Spinal cord (tissue), 10 donors: ENCODE measurements around the gene DONSON. TPM values are rescaled to one million over a fixed set of nuclear protein-coding genes. Genes with fewer than 3 reads are reported as not detected.
A peak's percentile ranks its signal among the peaks of the same experiment; 100 is the strongest.

ENCODE experiments used
- DNase-seq, 6 donors: peaks; one replicate each; pipeline versions ENCODE4 v3.0.0 to v3.0.0-alpha.2; 2013 to 2015; ENCODE audit warnings: low spot score in 6 of 6, low read depth in 4 of 6
- H3K27ac ChIP-seq: one replicate; pipeline ENCODE4 v1.5.1; 2013; ENCODE audit warnings: low read depth, low read length, control low read depth
- H3K27me3 ChIP-seq: one replicate; pipeline ENCODE4 v1.6.1; 2013; ENCODE audit warnings: low read length; ENCODE audit not compliant: control insufficient read depth, insufficient read depth
- H3K36me3 ChIP-seq: one replicate; pipeline ENCODE4 v1.6.1; 2013; ENCODE audit warnings: low read length; ENCODE audit not compliant: control insufficient read depth, insufficient read depth
- H3K4me1 ChIP-seq: one replicate; pipeline ENCODE4 v1.6.1; 2013; ENCODE audit warnings: low read length; ENCODE audit not compliant: control insufficient read depth, insufficient read depth
- H3K4me3 ChIP-seq: one replicate; pipeline ENCODE4 v1.5.1; 2013; ENCODE audit warnings: low read depth, low read length, control low read depth
- H3K9me3 ChIP-seq: one replicate; pipeline ENCODE4 v1.6.1; 2013; ENCODE audit warnings: low read length; ENCODE audit not compliant: control insufficient read depth, insufficient read depth
- WGBS: methylation state at CpG from one replicate; pipeline ENCODE4 v1.1.5; 2013; ENCODE audit warnings: missing lambda C conversion rate; ENCODE audit not compliant: insufficient coverage; 5-methylcytosine and 5-hydroxymethylcytosine counted together
- polyA plus RNA-seq, 2 donors: library from polyadenylated mRNA; unstranded; fragments of 120-200 nt; gene quantifications; one replicate each; pipeline ENCODE4 v1.2.1, GENCODE V29; 2013; ENCODE audit not compliant: insufficient read length in 2 of 2
- total RNA-seq, 2 donors: library from RNA; depleted of rRNA in 1 of 2; stranded (reverse); fragments of 120-200 nt in 1 of 2; fragments of >200 nt in 1 of 2; gene quantifications; one replicate each; pipeline versions ENCODE4 v1.2.3 to v1.2.4, GENCODE V29; 2013 to 2014
- donor health status: healthy.

Gene DONSON
- total and polyA plus RNA-seq, 4 donors = 26.9 to 44.1 (median 35.3) TPM

- peaks cover 7% of the 10 kb centered on the region for H3K4me1 ChIP-seq
- peak within 1 kb of the TSS; percentile 98 for H3K4me3 ChIP-seq
- peak; percentile 95 to 100 (median 98) for DNase-seq
- H3K27ac ChIP-seq = peak within 1 kb of the TSS; percentile 100
- peaks cover 15% of the 10 kb centered on the region for H3K36me3 ChIP-seq
- WGBS = 0% methylated on average over 56 of the region's 57 CpGs
- H3K9me3 ChIP-seq = no peaks in the 10 kb centered on the region
- no peaks in the 10 kb centered on the region for H3K27me3 ChIP-seq
Measured at GRCh38 chr21:33542640-33543504, 45.6 kb downstream of the DONSON start, which contains the start of gene SON. Gene SON (plus strand): TSS chr21:33543038. CDS start chr21:33543093, 55 bp downstream.

GRCh38 chr21:33541756-33542639, 46.5 kb downstream of the DONSON start, which contains the start of gene GART:
Gene GART (minus strand): TSS chr21:33542117. CDS start chr21:33539315, 2,802 bp downstream.
- Histone ChIP-seq H3K36me3 (peaks cover 13% of the 10 kb centered on the region), H3K4me3 (peak within 1 kb of the TSS; percentile 98), H3K27me3 (no peaks in the 10 kb centered on the region), H3K4me1 (peaks cover 7% of the 10 kb centered on the region), H3K9me3 (no peaks in the 10 kb centered on the region), H3K27ac (peak within 1 kb of the TSS; percentile 100)
- peak; percentile 51 to 92 (median 72) for DNase-seq
- WGBS = under 1% methylated on average over 55 of the region's 56 CpGs

GRCh38 chr21:33541105-33541711, 47.3 kb downstream of the DONSON start:
- Histone ChIP-seq H3K27ac (peak overlapping the region; percentile 100), H3K4me3 (peak overlapping the region; percentile 98), H3K36me3 (peaks cover 7% of the 10 kb centered on the region), H3K27me3 (no peaks in the 10 kb centered on the region), H3K9me3 (no peaks in the 10 kb centered on the region), H3K4me1 (peaks cover 7% of the 10 kb centered on the region)
- 82% methylated on average over 14 of the region's 19 CpGs for WGBS
- DNase-seq = peak in 1 of 6 donors; percentile 25

- H3K27me3 ChIP-seq = no peaks in the 10 kb centered on the region
- H3K27ac ChIP-seq = no peak overlapping the region
- no CpG with 5 or more reads among the region's 3 CpGs for WGBS
- peaks cover 7% of the 10 kb centered on the region for H3K4me1 ChIP-seq
- H3K9me3 ChIP-seq = no peaks in the 10 kb centered on the region
- peak overlapping the region; percentile 98 for H3K4me3 ChIP-seq
- peaks cover 9% of the 10 kb centered on the region for H3K36me3 ChIP-seq
- no peak for DNase-seq
Measured at GRCh38 chr21:33540711-33541104, 47.8 kb downstream of the DONSON start.

GRCh38 chr21:33539616-33540015, 48.9 kb downstream of the DONSON start:
- Histone ChIP-seq H3K27me3 (no peaks in the 10 kb centered on the region), H3K9me3 (no peaks in the 10 kb centered on the region), H3K4me3 (no peak overlapping the region), H3K36me3 (peaks cover 14% of the 10 kb centered on the region), H3K4me1 (peaks cover 7% of the 10 kb centered on the region), H3K27ac (no peak overlapping the region)
- WGBS = no CpG with 5 or more reads among the region's 4 CpGs
- no peak for DNase-seq

GRCh38 chr21:33537212-33537611, 51.3 kb downstream of the DONSON start:
- no peak overlapping the region for H3K27ac ChIP-seq
- H3K36me3 ChIP-seq = peaks cover 28% of the 10 kb centered on the region
- H3K9me3 ChIP-seq = no peaks in the 10 kb centered on the region
- H3K27me3 ChIP-seq = no peaks in the 10 kb centered on the region
- no CpG with 5 or more reads among the region's 2 CpGs for WGBS
- no peak for DNase-seq
- H3K4me1 ChIP-seq = peaks cover 7% of the 10 kb centered on the region
- no peak overlapping the region for H3K4me3 ChIP-seq

GRCh38 chr21:33531007-33531406, 57.5 kb downstream of the DONSON start:
- WGBS = no CpG with 5 or more reads among the region's 3 CpGs
- no peaks in the 10 kb centered on the region for H3K4me1 ChIP-seq
- peaks cover 47% of the 10 kb centered on the region for H3K36me3 ChIP-seq
- no peak overlapping the region for H3K4me3 ChIP-seq
- no peaks in the 10 kb centered on the region for H3K27me3 ChIP-seq
- H3K9me3 ChIP-seq = no peaks in the 10 kb centered on the region
- H3K27ac ChIP-seq = no peak overlapping the region
- no peak for DNase-seq
